Measurements from ENCODE around the gene UNK. TPM values are rescaled to one million over a fixed set of nuclear protein-coding genes. Genes with fewer than 3 reads are reported as not detected.

Gene UNK
- total and polyA plus RNA-seq, 4 donors = 4.0 to 16.4 (median 8.9) TPM

DNA sequence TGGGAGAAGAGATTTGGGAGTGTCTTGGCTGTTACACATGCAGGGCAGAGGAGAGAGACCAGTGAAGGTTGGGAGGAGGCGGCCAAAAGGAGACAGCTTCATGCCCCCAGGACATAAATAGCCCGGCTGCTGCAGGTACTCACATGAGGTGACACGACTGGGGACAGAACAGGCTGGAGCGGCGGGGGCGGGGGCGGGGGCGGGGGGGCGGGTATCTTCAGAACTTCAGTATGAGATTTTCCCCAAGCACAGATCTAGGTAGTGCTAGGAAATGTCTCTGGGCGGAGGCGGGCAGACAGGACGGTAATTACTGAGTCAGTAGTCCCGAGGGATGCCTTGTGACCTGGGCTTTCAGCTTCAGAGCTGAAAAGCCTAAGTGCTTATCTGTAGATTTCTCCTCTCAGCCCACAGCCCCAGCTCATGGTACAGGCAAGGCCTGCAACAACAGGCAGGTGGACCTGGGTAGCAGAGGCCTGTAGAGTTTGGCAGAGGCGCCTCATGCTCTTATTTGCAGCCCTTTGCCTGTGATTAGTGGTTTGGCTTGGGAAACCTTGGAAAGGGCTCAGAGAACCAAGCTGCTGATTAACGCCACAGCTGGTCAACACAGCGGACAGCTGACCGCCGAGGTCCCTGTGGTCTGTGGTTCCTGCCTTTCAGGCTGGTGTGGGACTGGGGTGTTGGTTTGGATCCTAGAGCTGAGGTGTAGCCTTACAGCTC is 24.5 kb downstream of the UNK start:
- Histone ChIP-seq H3K27me3 (ENCODE audit: control insufficient read depth in 4 of 4, insufficient read depth in 4 of 4, low read length in 3 of 4) (no peaks in the 10 kb centered on the region), H3K9ac (ENCODE audit: low read depth in 1 of 2, low read length in 2 of 2) (no peak overlapping the region), H3K4me1 (ENCODE audit: control insufficient read depth in 4 of 4, insufficient read depth in 4 of 4, low read length in 3 of 4) (peaks cover 0 to 27% (median 17%) of the 10 kb centered on the region in 4 donors), H3K9me3 (ENCODE audit: control insufficient read depth in 4 of 4, low read length in 3 of 4) (no peaks in the 10 kb centered on the region), H3K4me3 (ENCODE audit: low read depth in 1 of 3, low read length in 3 of 3) (no peak overlapping the region), H3K36me3 (ENCODE audit: control insufficient read depth in 4 of 4, insufficient read depth in 3 of 4, low read depth in 1 of 4, low read length in 3 of 4) (peaks cover 10 to 27% (median 12%) of the 10 kb centered on the region in 4 donors), H3K27ac (ENCODE audit: low read depth in 1 of 2, low read length in 2 of 2) (peak overlapping the region; percentile 43 to 46)
- WGBS = 70% methylated on average over 18 of the region's 18 CpGs
- DNase-seq (ENCODE audit: low spot score) = peak; percentile 27
- TF ChIP-seq HNF4A (conservative IDR thresholded peaks at IDR 0.05) = peak in 1 of 2 donors; percentile 51
- no peak for TF ChIP-seq RAD21 (IDR thresholded peaks at IDR 0.05)
- TF ChIP-seq TAF1 (conservative IDR thresholded peaks at IDR 0.05) = no peak
- TF ChIP-seq FOXA2 (IDR thresholded peaks at IDR 0.05) = peak; percentile 52

DNA sequence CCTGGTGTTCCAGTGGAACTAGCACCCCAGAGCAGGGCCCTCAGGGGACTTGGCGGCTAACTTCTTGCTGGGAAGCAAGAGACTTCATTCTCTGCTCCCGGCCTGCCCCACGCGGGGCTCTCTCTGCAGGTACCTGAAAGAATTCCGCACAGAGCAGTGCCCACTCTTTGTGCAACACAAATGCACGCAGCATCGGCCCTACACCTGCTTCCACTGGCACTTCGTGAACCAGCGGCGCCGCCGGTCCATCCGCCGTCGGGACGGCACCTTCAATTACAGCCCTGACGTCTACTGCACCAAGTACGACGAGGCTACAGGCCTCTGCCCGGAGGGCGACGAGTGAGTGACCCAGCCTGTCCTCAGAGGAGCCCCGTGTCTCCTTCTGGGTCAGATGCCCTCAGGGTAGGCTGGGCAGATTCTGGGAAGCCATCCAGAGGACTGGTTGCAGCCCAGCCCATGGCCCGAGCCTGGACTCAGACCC is 25.1 kb downstream of the UNK start:
- TF ChIP-seq, protein P1, sequence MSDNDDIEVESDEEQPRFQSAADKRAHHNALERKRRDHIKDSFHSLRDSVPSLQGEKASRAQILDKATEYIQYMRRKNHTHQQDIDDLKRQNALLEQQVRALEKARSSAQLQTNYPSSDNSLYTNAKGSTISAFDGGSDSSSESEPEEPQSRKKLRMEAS (IDR thresholded peaks at IDR 0.05) = no peak
- TF ChIP-seq EGR1 (IDR thresholded peaks at IDR 0.05; ENCODE audit: low read depth in 2 of 2) (no peak), FOXA1 (IDR thresholded peaks at IDR 0.05) (no peak), YY1 (IDR thresholded peaks at IDR 0.05) (no peak), NR2F2 (IDR thresholded peaks at IDR 0.05) (no peak), RAD21 (IDR thresholded peaks at IDR 0.05) (no peak), HNF4A (conservative IDR thresholded peaks at IDR 0.05) (no peak), TAF1 (conservative IDR thresholded peaks at IDR 0.05) (no peak), HNF4G (IDR thresholded peaks at IDR 0.05) (no peak), FOXA2 (IDR thresholded peaks at IDR 0.05) (no peak), JUND (IDR thresholded peaks at IDR 0.05) (no peak), GABPA (IDR thresholded peaks at IDR 0.05 in 1 of 2, conservative IDR thresholded peaks at IDR 0.05 in 1 of 2) (no peak)
- TF ChIP-seq, protein P2, sequence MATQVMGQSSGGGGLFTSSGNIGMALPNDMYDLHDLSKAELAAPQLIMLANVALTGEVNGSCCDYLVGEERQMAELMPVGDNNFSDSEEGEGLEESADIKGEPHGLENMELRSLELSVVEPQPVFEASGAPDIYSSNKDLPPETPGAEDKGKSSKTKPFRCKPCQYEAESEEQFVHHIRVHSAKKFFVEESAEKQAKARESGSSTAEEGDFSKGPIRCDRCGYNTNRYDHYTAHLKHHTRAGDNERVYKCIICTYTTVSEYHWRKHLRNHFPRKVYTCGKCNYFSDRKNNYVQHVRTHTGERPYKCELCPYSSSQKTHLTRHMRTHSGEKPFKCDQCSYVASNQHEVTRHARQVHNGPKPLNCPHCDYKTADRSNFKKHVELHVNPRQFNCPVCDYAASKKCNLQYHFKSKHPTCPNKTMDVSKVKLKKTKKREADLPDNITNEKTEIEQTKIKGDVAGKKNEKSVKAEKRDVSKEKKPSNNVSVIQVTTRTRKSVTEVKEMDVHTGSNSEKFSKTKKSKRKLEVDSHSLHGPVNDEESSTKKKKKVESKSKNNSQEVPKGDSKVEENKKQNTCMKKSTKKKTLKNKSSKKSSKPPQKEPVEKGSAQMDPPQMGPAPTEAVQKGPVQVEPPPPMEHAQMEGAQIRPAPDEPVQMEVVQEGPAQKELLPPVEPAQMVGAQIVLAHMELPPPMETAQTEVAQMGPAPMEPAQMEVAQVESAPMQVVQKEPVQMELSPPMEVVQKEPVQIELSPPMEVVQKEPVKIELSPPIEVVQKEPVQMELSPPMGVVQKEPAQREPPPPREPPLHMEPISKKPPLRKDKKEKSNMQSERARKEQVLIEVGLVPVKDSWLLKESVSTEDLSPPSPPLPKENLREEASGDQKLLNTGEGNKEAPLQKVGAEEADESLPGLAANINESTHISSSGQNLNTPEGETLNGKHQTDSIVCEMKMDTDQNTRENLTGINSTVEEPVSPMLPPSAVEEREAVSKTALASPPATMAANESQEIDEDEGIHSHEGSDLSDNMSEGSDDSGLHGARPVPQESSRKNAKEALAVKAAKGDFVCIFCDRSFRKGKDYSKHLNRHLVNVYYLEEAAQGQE (IDR thresholded peaks at IDR 0.05) = no peak
- TF ChIP-seq, protein P3, sequence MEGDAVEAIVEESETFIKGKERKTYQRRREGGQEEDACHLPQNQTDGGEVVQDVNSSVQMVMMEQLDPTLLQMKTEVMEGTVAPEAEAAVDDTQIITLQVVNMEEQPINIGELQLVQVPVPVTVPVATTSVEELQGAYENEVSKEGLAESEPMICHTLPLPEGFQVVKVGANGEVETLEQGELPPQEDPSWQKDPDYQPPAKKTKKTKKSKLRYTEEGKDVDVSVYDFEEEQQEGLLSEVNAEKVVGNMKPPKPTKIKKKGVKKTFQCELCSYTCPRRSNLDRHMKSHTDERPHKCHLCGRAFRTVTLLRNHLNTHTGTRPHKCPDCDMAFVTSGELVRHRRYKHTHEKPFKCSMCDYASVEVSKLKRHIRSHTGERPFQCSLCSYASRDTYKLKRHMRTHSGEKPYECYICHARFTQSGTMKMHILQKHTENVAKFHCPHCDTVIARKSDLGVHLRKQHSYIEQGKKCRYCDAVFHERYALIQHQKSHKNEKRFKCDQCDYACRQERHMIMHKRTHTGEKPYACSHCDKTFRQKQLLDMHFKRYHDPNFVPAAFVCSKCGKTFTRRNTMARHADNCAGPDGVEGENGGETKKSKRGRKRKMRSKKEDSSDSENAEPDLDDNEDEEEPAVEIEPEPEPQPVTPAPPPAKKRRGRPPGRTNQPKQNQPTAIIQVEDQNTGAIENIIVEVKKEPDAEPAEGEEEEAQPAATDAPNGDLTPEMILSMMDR (IDR thresholded peaks at IDR 0.05; ENCODE audit: low read depth, low read length, missing input control) = no peak
- Histone ChIP-seq H3K4me3 (ENCODE audit: low read depth in 1 of 3, low read length in 3 of 3) (no peak overlapping the region), H3K36me3 (ENCODE audit: control insufficient read depth in 4 of 4, insufficient read depth in 3 of 4, low read depth in 1 of 4, low read length in 3 of 4) (peaks cover 10 to 32% (median 12%) of the 10 kb centered on the region in 4 donors), H3K9ac (ENCODE audit: low read depth in 1 of 2, low read length in 2 of 2) (no peak overlapping the region), H3K4me1 (ENCODE audit: control insufficient read depth in 4 of 4, insufficient read depth in 4 of 4, low read length in 3 of 4) (peaks cover 0 to 27% (median 17%) of the 10 kb centered on the region in 4 donors), H3K27ac (ENCODE audit: low read depth in 1 of 2, low read length in 2 of 2) (peak overlapping the region; percentile 28 to 43), H3K27me3 (ENCODE audit: control insufficient read depth in 4 of 4, insufficient read depth in 4 of 4, low read length in 3 of 4) (no peaks in the 10 kb centered on the region), H3K9me3 (ENCODE audit: control insufficient read depth in 4 of 4, low read length in 3 of 4) (no peaks in the 10 kb centered on the region)
- peak; percentile 29 for DNase-seq (ENCODE audit: low spot score)
- 81% methylated on average over 24 of the region's 24 CpGs for WGBS
